HEK293 (cell line): ENCODE results near the gene RBAK.

Source experiments
- CTCF ChIA-PET: fragments of 350-600 bp; formaldehyde crosslinking; extraction: SDS; loops from one replicate; lab custom pipeline; 2021; ENCODE audit warnings: antibody characterized with exemption; lab: Yijun Ruan, JAX
- POLR2A ChIA-PET: fragments of 300-600 bp; formaldehyde crosslinking; extraction: SDS; loops from one replicate; lab custom pipeline; 2020; ENCODE audit warnings: antibody characterized with exemption, inconsistent platforms; lab: Yijun Ruan, JAX
- H3K27ac ChIP-seq: fragments of 200-500 bp; sonication (Bioruptor generic); 2 replicates; pipeline ENCODE4 v1.5.1; 2014; ENCODE audit warnings: low read depth, low read length, control low read depth, inconsistent platforms; ENCODE audit errors: extremely low read depth
- H3K36me3 ChIP-seq, 2 experiments: fragments of 200-500 bp in 1 of 2; sonication (Bioruptor generic) in 1 of 2; 1 replicate in 1 of 2; 2 replicates in 1 of 2; pipeline ENCODE4 v1.5.1; 2014 to 2017; ENCODE audit warnings: inconsistent platforms in 2 of 2, low read length in 2 of 2; ENCODE audit not compliant: control insufficient read depth in 2 of 2, insufficient read depth in 1 of 2
- H3K4me1 ChIP-seq: fragments of 200-500 bp; sonication (Bioruptor generic); 2 replicates; pipeline ENCODE4 v1.5.1; 2014; ENCODE audit warnings: mild to moderate bottlenecking, low read length, inconsistent platforms; ENCODE audit not compliant: control insufficient read depth, insufficient read depth
- H3K4me3 ChIP-seq: 2 replicates; pipeline ENCODE4 v1.5.1; 2011; ENCODE audit warnings: low read depth, mild to moderate bottlenecking, control low read depth, low read length, moderate library complexity
- H3K9me3 ChIP-seq: fragments of 200-500 bp; sonication (Bioruptor generic); 2 replicates; pipeline ENCODE4 v1.5.1; 2014; ENCODE audit warnings: low read depth, low read length, inconsistent platforms; ENCODE audit not compliant: control insufficient read depth, insufficient read depth
- FEZF1 ChIP-seq: fragments of 450-650 bp; formaldehyde crosslinking; IDR thresholded peaks from 2 replicates; pipeline ENCODE4 v1.5.1; 2016; ENCODE audit warnings: missing biosample characterization, missing genetic modification characterization
- GLI4 ChIP-seq: fragments of 450-650 bp; formaldehyde crosslinking; IDR thresholded peaks from 2 replicates; pipeline ENCODE4 v1.5.1; 2016; ENCODE audit warnings: missing biosample characterization, missing genetic modification characterization
- SCRT1 ChIP-seq: fragments of 450-650 bp; formaldehyde crosslinking; IDR thresholded peaks from 2 replicates; pipeline ENCODE4 v1.5.1; 2016; ENCODE audit warnings: missing biosample characterization, missing genetic modification characterization, borderline replicate concordance
- SETDB1 ChIP-seq: IDR thresholded peaks from one replicate; pipeline ENCODE4 v1.6.1; 2017; ENCODE audit warnings: mild to moderate bottlenecking, low read length, moderate library complexity, mixed read lengths; ENCODE audit not compliant: insufficient read length
- SP2 ChIP-seq: fragments of 450-650 bp; formaldehyde crosslinking; IDR thresholded peaks from 2 replicates; pipeline ENCODE4 v1.5.1; 2016; ENCODE audit warnings: missing biosample characterization, missing genetic modification characterization
- SP3 ChIP-seq: fragments of 450-650 bp; formaldehyde crosslinking; IDR thresholded peaks from 2 replicates; pipeline ENCODE4 v1.5.1; 2016; ENCODE audit warnings: missing biosample characterization, missing genetic modification characterization
- ZFHX2 ChIP-seq: fragments of 450-650 bp; formaldehyde crosslinking; conservative IDR thresholded peaks from 2 replicates; pipeline ENCODE4 v1.5.1; 2016; ENCODE audit warnings: missing biosample characterization, missing genetic modification characterization
- ZNF132 ChIP-seq: fragments of 450-650 bp; formaldehyde crosslinking; IDR thresholded peaks from 2 replicates; pipeline ENCODE4 v1.5.1; 2017; ENCODE audit warnings: missing biosample characterization, missing genetic modification characterization, borderline replicate concordance
- ZNF302 ChIP-seq: fragments of 450-650 bp; formaldehyde crosslinking; IDR thresholded peaks from 2 replicates; pipeline ENCODE4 v1.5.1; 2016; ENCODE audit warnings: missing biosample characterization, missing genetic modification characterization, low read depth
- ZNF311 ChIP-seq: fragments of 450-650 bp; formaldehyde crosslinking; IDR thresholded peaks from 2 replicates; pipeline ENCODE4 v1.5.1; 2017; ENCODE audit warnings: missing biosample characterization, missing genetic modification characterization, borderline replicate concordance
- ZNF335 ChIP-seq: fragments of 450-650 bp; formaldehyde crosslinking; conservative IDR thresholded peaks from 2 replicates; pipeline ENCODE4 v1.5.1; 2016; ENCODE audit warnings: missing biosample characterization, missing genetic modification characterization
- ZNF513 ChIP-seq: fragments of 450-650 bp; IDR thresholded peaks from 2 replicates; pipeline ENCODE4 v1.5.1; 2018; ENCODE audit warnings: missing biosample characterization, missing genetic modification characterization
- ZNF654 ChIP-seq: fragments of 450-650 bp; formaldehyde crosslinking; IDR thresholded peaks from 2 replicates; pipeline ENCODE4 v1.5.1; 2016; ENCODE audit warnings: low read depth, missing biosample characterization, missing genetic modification characterization
- ZNF76 ChIP-seq: fragments of 450-650 bp; formaldehyde crosslinking; IDR thresholded peaks from 2 replicates; pipeline ENCODE4; 2016; ENCODE audit warnings: low read depth, missing biosample characterization, missing genetic modification characterization, borderline replicate concordance
- ZNF843 ChIP-seq: fragments of 450-650 bp; formaldehyde crosslinking; IDR thresholded peaks from 2 replicates; pipeline ENCODE4 v1.5.1; 2016; ENCODE audit warnings: missing biosample characterization, missing genetic modification characterization
- TF ChIP-seq, protein P1 (sequence below): fragments of 450-650 bp; formaldehyde crosslinking; IDR thresholded peaks from 2 replicates; pipeline ENCODE4 v1.5.1; 2017; ENCODE audit warnings: missing biosample characterization, missing genetic modification characterization
- TF ChIP-seq, protein P2 (sequence below): fragments of 450-650 bp; formaldehyde crosslinking; IDR thresholded peaks from 2 replicates; pipeline ENCODE4 v1.5.1; 2016; ENCODE audit warnings: missing biosample characterization, missing genetic modification characterization, low read depth
- TF ChIP-seq, protein P3 (sequence below): fragments of 450-650 bp; formaldehyde crosslinking; IDR thresholded peaks from 2 replicates; pipeline ENCODE4 v1.5.1; 2016; ENCODE audit warnings: missing biosample characterization, missing genetic modification characterization
- TF ChIP-seq, protein P4 (sequence below): fragments of 450-650 bp; formaldehyde crosslinking; IDR thresholded peaks from 2 replicates; pipeline ENCODE4 v1.5.1; 2016; ENCODE audit warnings: missing biosample characterization, missing genetic modification characterization

RBAK gene

DNA sequence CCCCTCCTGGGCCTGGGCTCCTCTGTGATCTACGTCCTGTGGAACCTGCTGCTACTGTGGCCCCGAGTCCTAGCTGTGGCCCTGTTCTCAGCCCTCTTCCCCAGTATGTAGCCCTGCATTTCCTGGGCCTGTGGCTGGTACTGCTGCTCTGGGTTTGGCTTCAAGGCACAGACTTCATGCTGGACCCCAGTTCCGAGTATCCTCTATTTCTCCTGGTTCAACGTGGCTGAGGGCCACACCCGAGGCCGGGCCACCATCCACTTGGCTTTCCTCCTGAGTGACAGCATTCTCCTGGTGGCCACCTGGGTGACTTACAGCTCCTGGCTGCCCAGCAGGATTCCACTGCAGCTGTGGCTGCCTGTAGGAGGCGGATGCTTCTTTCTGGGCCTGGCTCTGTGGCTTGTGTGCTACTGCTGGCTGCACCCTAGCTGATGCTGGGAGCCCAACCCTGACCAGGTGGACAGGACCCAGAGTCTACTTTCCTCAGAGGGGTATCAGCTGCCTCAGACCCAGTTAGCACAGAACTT, 48.9 kb upstream of the RBAK start:
- TF ChIP-seq SP3 (tag by site-specific recombination) (no peak), ZNF335 (no peak), ZNF654 (tag by site-specific recombination) (no peak), ZNF513 (tag by site-specific recombination) (no peak), ZNF311 (no peak), ZNF76 (tag by site-specific recombination) (no peak), SETDB1 (no peak), ZNF132 (tag by site-specific recombination) (no peak), FEZF1 (tag by site-specific recombination) (no peak), SP2 (no peak), GLI4 (tag by site-specific recombination) (no peak), SCRT1 (tag by site-specific recombination) (no peak), ZFHX2 (tag by site-specific recombination) (no peak), ZNF843 (no peak), ZNF302 (tag by site-specific recombination) (no peak)
- TF ChIP-seq, protein P1, sequence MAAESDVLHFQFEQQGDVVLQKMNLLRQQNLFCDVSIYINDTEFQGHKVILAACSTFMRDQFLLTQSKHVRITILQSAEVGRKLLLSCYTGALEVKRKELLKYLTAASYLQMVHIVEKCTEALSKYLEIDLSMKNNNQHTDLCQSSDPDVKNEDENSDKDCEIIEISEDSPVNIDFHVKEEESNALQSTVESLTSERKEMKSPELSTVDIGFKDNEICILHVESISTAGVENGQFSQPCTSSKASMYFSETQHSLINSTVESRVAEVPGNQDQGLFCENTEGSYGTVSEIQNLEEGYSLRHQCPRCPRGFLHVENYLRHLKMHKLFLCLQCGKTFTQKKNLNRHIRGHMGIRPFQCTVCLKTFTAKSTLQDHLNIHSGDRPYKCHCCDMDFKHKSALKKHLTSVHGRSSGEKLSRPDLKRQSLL (tag by site-specific recombination), result no peak
- TF ChIP-seq, protein P2, sequence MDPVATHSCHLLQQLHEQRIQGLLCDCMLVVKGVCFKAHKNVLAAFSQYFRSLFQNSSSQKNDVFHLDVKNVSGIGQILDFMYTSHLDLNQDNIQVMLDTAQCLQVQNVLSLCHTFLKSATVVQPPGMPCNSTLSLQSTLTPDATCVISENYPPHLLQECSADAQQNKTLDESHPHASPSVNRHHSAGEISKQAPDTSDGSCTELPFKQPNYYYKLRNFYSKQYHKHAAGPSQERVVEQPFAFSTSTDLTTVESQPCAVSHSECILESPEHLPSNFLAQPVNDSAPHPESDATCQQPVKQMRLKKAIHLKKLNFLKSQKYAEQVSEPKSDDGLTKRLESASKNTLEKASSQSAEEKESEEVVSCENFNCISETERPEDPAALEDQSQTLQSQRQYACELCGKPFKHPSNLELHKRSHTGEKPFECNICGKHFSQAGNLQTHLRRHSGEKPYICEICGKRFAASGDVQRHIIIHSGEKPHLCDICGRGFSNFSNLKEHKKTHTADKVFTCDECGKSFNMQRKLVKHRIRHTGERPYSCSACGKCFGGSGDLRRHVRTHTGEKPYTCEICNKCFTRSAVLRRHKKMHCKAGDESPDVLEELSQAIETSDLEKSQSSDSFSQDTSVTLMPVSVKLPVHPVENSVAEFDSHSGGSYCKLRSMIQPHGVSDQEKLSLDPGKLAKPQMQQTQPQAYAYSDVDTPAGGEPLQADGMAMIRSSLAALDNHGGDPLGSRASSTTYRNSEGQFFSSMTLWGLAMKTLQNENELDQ, result no peak
- TF ChIP-seq, protein P3, sequence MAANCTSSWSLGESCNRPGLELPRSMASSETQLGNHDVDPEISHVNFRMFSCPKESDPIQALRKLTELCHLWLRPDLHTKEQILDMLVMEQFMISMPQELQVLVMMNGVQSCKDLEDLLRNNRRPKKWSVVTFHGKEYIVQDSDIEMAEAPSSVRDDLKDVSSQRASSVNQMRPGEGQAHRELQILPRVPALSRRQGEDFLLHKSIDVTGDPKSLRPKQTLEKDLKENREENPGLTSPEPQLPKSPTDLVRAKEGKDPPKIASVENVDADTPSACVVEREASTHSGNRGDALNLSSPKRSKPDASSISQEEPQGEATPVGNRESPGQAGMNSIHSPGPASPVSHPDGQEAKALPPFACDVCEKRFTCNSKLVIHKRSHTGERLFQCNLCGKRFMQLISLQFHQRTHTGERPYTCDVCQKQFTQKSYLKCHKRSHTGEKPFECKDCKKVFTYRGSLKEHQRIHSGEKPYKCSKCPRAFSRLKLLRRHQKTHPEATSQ, result no peak
- TF ChIP-seq, protein P4, sequence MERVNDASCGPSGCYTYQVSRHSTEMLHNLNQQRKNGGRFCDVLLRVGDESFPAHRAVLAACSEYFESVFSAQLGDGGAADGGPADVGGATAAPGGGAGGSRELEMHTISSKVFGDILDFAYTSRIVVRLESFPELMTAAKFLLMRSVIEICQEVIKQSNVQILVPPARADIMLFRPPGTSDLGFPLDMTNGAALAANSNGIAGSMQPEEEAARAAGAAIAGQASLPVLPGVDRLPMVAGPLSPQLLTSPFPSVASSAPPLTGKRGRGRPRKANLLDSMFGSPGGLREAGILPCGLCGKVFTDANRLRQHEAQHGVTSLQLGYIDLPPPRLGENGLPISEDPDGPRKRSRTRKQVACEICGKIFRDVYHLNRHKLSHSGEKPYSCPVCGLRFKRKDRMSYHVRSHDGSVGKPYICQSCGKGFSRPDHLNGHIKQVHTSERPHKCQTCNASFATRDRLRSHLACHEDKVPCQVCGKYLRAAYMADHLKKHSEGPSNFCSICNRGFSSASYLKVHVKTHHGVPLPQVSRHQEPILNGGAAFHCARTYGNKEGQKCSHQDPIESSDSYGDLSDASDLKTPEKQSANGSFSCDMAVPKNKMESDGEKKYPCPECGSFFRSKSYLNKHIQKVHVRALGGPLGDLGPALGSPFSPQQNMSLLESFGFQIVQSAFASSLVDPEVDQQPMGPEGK, result no peak
- ChIA-PET POLR2A (no interaction called here), CTCF (interaction anchor here (0.6 kb wide), 1 partner anchor 18 kb away, joined by 3 read pairs; no protein-coding TSS in a partner anchor)
- Histone ChIP-seq H3K4me1 (no peaks in the 10 kb centered on the region), H3K9me3 (no peaks in the 10 kb centered on the region), H3K27ac (no peak overlapping the region), H3K36me3 (peaks cover 12 to 60% of the 10 kb centered on the region in 2 experiments; a peak in 2 of 3 replicates), H3K4me3 (no peak overlapping the region)
